ENCODE results near the gene MAMLD1. TPM values are rescaled to one million over a fixed set of nuclear protein-coding genes. Genes with fewer than 3 reads are reported as not detected.

MAMLD1 gene
- total and polyA plus RNA-seq, 2 donors (not counting 3 experiments of a cell fraction or from before 2014, with no cell fraction given) = 2.5 to 5.6 TPM

GRCh38 chrX:150477371-150477770 lies 114.3 kb downstream of the MAMLD1 start:
- dilution Hi-C loops (cut with MboI; ENCODE audit: extremely low pct_ligation_motif_present, low sequenced_read_pairs) = no loop called here
- no TSS peak for BruUV-seq (replicated peaks)
- FAIRE-seq (no peak), DNase-seq (ENCODE audit: low read depth, low spot score) (no peak)
- H3K27me3 ChIP-seq (ENCODE audit: control insufficient read depth in 2 of 2, insufficient read depth in 2 of 2, low read length in 2 of 2) = no peaks in the 10 kb centered on the region
- no peaks in the 10 kb centered on the region for H3K9me3 ChIP-seq (replicated peaks; ENCODE audit: control insufficient read depth, insufficient read depth, low read length)
- ChIA-PET CTCF (no interaction called here), POLR2A (no interaction called here)
- TF ChIP-seq EZH2 (IDR thresholded peaks at IDR 0.05; ENCODE audit: borderline replicate concordance, low read depth, low read length, severe bottlenecking) = no peak
- no peak for TF ChIP-seq JUN (IDR thresholded peaks at IDR 0.05; ENCODE audit: borderline replicate concordance, insufficient read depth, insufficient read length, low read depth)
- TF ChIP-seq CTCF (IDR thresholded peaks at IDR 0.05; ENCODE audit: extremely low read depth in 1 of 2, insufficient read depth in 1 of 2, low read depth in 1 of 2, low read length in 2 of 2) = no peak
- TF ChIP-seq GATA2 (IDR thresholded peaks at IDR 0.05; ENCODE audit: insufficient read depth, insufficient read length, low read depth, low read length) = no peak
- no peak for TF ChIP-seq FOS (IDR thresholded peaks at IDR 0.05; ENCODE audit: borderline replicate concordance, insufficient read depth, low read length)
- TF ChIP-seq POLR2A (IDR thresholded peaks at IDR 0.05; ENCODE audit: low read depth, low read length) = no peak
- no peak for TF ChIP-seq POLR2AphosphoS5 (IDR thresholded peaks at IDR 0.05; ENCODE audit: insufficient read depth, low read depth, low read length)
- H3K9me1 ChIP-seq (replicated peaks; ENCODE audit: control insufficient read depth, extremely low read depth, insufficient read depth, low read length) = no peaks in the 10 kb centered on the region
- no peak overlapping the region for H3K9ac ChIP-seq (replicated peaks; ENCODE audit: extremely low read depth, insufficient read depth, low read length)
- H3K27ac ChIP-seq (ENCODE audit: insufficient read depth, low read depth, low read length) = no peak overlapping the region
- H3K36me3 ChIP-seq (ENCODE audit: control insufficient read depth in 2 of 2, extremely low read depth in 1 of 2, insufficient read depth in 2 of 2, low read length in 2 of 2) = no peaks in the 10 kb centered on the region
- intact Hi-C loops (cut with micrococcal nuclease) = no loop called here
- no peak overlapping the region for H2AFZ ChIP-seq (ENCODE audit: low read depth, low read length)
- H3K79me2 ChIP-seq (ENCODE audit: control insufficient read depth, insufficient read depth, low read length) = no peaks in the 10 kb centered on the region
- H3K4me2 ChIP-seq (ENCODE audit: insufficient read depth, low read length) = no peak overlapping the region
- H3K4me3 ChIP-seq (replicated peaks in 1 of 3; ENCODE audit: insufficient read depth in 1 of 3, low read depth in 1 of 3, low read length in 3 of 3) = no peak overlapping the region
- H4K20me1 ChIP-seq (replicated peaks; ENCODE audit: control insufficient read depth, extremely low read depth, insufficient read depth, low read length) = no peaks in the 10 kb centered on the region
- H3K4me1 ChIP-seq (ENCODE audit: control insufficient read depth, extremely low read depth, insufficient read depth, low read length) = no peaks in the 10 kb centered on the region

All from endothelial cell of umbilical vein (primary cell).